CD8-positive, alpha-beta memory T cell (primary cell): ENCODE data around the gene DACT2. TPM values are rescaled to one million over a fixed set of nuclear protein-coding genes. Genes with fewer than 3 reads are reported as not detected.

ENCODE experiments used
- CTCF ChIA-PET: fragments of 350-600 bp; sonication (Branson Sonifier 250); formaldehyde crosslinking; loops from one replicate; lab custom pipeline; 2021; ENCODE audit warnings: antibody characterized with exemption; lab: Charles Lee
- POLR2A ChIA-PET: fragments of 350-600 bp; sonication (Branson Sonifier 250); formaldehyde crosslinking; loops from one replicate; lab custom pipeline; 2021; ENCODE audit warnings: antibody characterized with exemption; lab: Charles Lee
- DNase-seq, 5 donors: peaks; one replicate each; pipeline versions ENCODE4 v3.0.0 to v3.0.0-alpha.2; 2020 to 2022; ENCODE audit warnings: mixed read lengths in 1 of 5
- H3K27ac ChIP-seq: one replicate; pipeline ENCODE4 v1.7.0; 2013; ENCODE audit warnings: low read depth, mild to moderate bottlenecking, low read length, moderate library complexity
- H3K27me3 ChIP-seq: 2 replicates; pipeline ENCODE4 v1.7.0; 2013; ENCODE audit warnings: low read length, mild to moderate bottlenecking; ENCODE audit not compliant: insufficient read depth, poor library complexity, severe bottlenecking
- H3K36me3 ChIP-seq: 2 replicates; pipeline ENCODE4 v1.7.0; 2013; ENCODE audit warnings: mild to moderate bottlenecking, low read length, moderate library complexity; ENCODE audit not compliant: insufficient read depth
- H3K4me1 ChIP-seq: 2 replicates; pipeline ENCODE4 v1.7.0; 2013; ENCODE audit warnings: mild to moderate bottlenecking, low read length, moderate library complexity; ENCODE audit not compliant: insufficient read depth
- H3K4me3 ChIP-seq: 2 replicates; pipeline ENCODE4 v1.7.0; 2013; ENCODE audit warnings: mild to moderate bottlenecking, low read length
- H3K9me3 ChIP-seq: 2 replicates; pipeline ENCODE4 v1.7.0; 2013; ENCODE audit warnings: mild to moderate bottlenecking, low read length
- H3K27ac Mint-ChIP-seq, 8 donors: one replicate each; pipeline ENCODE4 v1.8.0; 2020 to 2021; ENCODE audit warnings: mixed read lengths in 8 of 8, mild to moderate bottlenecking in 6 of 8, inconsistent platforms in 3 of 8, moderate library complexity in 3 of 8
- H3K27me3 Mint-ChIP-seq, 2 donors: one replicate each; pipeline ENCODE4 v1.8.0; 2020 to 2021; ENCODE audit warnings: mixed read lengths in 2 of 2, mild to moderate bottlenecking in 1 of 2, moderate library complexity in 1 of 2
- H3K36me3 Mint-ChIP-seq, 3 donors: one replicate each; pipeline ENCODE4 v1.8.0; 2020 to 2021; ENCODE audit warnings: mixed read lengths in 3 of 3, inconsistent platforms in 1 of 3, mild to moderate bottlenecking in 1 of 3
- H3K4me1 Mint-ChIP-seq, 3 donors: one replicate each; pipeline ENCODE4 v1.8.0; 2020 to 2021; ENCODE audit warnings: mixed read lengths in 3 of 3, inconsistent platforms in 1 of 3, mild to moderate bottlenecking in 1 of 3
- H3K4me3 Mint-ChIP-seq, 7 donors: one replicate each; pipeline ENCODE4 v1.8.0; 2020 to 2021; ENCODE audit warnings: mixed read lengths in 7 of 7, mild to moderate bottlenecking in 6 of 7, moderate library complexity in 4 of 7, inconsistent platforms in 2 of 7
- H3K9me3 Mint-ChIP-seq, 5 donors: one replicate each; pipeline ENCODE4 v1.8.0; 2020 to 2022; ENCODE audit warnings: mixed read lengths in 5 of 5, mild to moderate bottlenecking in 3 of 5, moderate library complexity in 2 of 5, inconsistent platforms in 1 of 5
- polyA plus RNA-seq: library from polyadenylated mRNA; unstranded; fragments of 300-500 nt; fragmentation: Illumina TruSeq; gene quantifications from one replicate; pipeline ENCODE4 v1.2.3, GENCODE V29; 2021
- total RNA-seq, 2 experiments: library from RNA; stranded (reverse); gene quantifications; one replicate each; pipeline ENCODE4 v1.2.3, GENCODE V29; 2021

The DACT2 gene
- total and polyA plus RNA-seq, 3 experiments from 2014 or later = not detected

DNA sequence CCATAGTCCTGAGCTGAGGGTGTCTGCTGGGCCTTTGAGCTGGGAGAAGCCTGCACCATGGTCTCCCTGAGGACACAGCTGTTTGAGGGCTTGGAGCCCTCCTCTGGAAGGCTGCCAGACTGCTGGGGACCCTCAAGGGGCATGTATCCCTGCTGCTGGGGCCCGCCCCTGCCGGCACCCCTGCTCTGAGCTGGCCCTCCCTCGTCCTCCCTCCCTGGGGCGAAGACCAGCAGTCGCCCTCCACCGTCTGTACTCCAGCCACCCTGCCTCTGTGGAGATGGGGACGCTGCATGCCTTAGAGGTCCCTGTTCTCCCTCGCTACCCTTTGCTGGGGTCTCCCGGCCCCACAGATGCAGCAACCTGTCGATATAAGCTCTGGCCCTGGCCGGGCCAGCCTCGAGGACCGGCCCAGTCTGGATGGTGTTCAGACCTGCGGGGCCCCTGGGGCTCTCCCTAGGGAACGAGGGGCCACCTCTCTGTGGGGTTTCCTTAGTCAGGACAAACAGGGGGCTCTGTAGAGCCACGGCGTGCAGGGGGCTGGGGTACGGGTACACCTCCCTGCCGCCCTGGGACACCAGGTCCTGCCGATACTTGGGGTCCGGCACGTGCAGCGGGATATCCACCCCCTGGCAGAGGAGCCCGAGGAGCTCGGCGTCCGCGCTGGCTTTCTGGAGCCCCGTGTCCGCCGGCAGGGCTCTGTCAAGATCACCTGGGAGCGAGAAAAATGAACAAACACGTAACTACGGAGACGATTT, 11.0 kb downstream of the DACT2 start:
- Histone ChIP-seq H3K27me3 (no peaks in the 10 kb centered on the region), H3K36me3 (no peaks in the 10 kb centered on the region), H3K4me1 (no peaks in the 10 kb centered on the region), H3K4me3 (no peak overlapping the region), H3K27ac (no peak overlapping the region), H3K9me3 (no peaks in the 10 kb centered on the region)
- Mint-ChIP-seq H3K9me3 (no peaks in the 10 kb centered on the region), H3K36me3 (no peaks in the 10 kb centered on the region), H3K27ac (no peak overlapping the region), H3K27me3 (peaks cover 4% of the 10 kb centered on the region in 2 donors), H3K4me1 (no peaks in the 10 kb centered on the region), H3K4me3 (no peak overlapping the region)
- CTCF ChIA-PET = no interaction called here
- no peak for DNase-seq
- POLR2A ChIA-PET = no interaction called here

DNA sequence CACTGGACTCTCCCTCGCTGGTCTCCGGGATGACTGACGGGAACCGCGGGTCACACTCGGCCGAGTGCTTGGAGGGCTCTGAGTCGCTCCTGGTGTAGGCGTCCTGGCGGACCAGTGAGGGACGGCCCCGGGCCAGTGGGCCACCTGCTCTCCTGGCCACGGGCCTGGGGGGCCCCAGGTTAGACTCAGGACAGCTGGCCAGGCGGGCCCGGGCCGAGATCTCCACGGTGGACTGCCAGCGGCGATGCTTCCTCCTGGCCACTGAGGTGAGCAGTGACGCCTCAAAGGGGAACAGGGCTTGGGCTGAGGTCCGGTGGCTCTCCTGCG, 11.9 kb downstream of the DACT2 start:
- Histone ChIP-seq H3K27me3 (no peaks in the 10 kb centered on the region), H3K9me3 (no peaks in the 10 kb centered on the region), H3K4me3 (no peak overlapping the region), H3K36me3 (no peaks in the 10 kb centered on the region), H3K4me1 (no peaks in the 10 kb centered on the region), H3K27ac (no peak overlapping the region)
- ChIA-PET POLR2A (no interaction called here), CTCF (no interaction called here)
- H3K4me3 Mint-ChIP-seq = no peak overlapping the region
- H3K27me3 Mint-ChIP-seq = peaks cover 0 to 4% of the 10 kb centered on the region in 2 donors
- H3K4me1 Mint-ChIP-seq = no peaks in the 10 kb centered on the region
- H3K9me3 Mint-ChIP-seq = no peaks in the 10 kb centered on the region
- H3K27ac Mint-ChIP-seq = no peak overlapping the region
- no peaks in the 10 kb centered on the region for H3K36me3 Mint-ChIP-seq
- DNase-seq = no peak

DNA sequence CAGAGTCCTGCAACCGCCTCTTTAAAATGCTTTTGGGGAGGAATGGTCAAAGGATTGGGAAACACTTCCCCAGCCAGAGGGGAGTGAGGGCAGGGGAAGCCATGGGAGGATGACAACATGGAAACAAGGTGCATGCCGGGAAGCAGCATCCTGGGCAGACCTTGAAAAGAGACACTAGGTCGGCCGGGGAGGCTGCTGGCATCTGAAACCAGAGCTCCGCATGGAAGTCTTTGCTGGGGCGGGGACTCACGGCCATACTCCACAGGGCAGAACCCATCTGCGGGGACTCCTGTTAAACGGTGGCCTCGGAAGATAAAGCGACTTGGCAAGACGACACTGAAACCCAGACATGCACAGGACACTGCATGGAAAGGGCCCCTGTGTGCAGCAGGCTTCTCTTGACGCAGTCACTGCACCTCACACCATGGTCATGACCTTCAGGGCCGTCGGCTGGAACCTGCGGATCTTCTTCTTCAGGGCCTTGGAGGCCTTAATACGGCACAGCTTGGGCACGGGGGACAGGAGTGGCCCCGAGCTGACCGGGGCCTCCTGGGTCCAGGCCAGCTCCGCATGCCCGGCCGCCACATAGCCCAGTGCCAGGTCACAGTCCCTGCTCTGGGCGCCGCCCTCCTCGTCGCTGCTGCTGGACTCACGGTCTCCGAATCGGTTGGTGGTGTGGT, 12.4 kb downstream of the DACT2 start:
- Histone ChIP-seq H3K4me1 (no peaks in the 10 kb centered on the region), H3K36me3 (no peaks in the 10 kb centered on the region), H3K4me3 (no peak overlapping the region), H3K27me3 (no peaks in the 10 kb centered on the region), H3K9me3 (no peaks in the 10 kb centered on the region), H3K27ac (no peak overlapping the region)
- Mint-ChIP-seq H3K4me1 (no peaks in the 10 kb centered on the region), H3K9me3 (no peaks in the 10 kb centered on the region), H3K27me3 (peaks cover under 1 to 4% of the 10 kb centered on the region in 2 donors), H3K4me3 (no peak overlapping the region), H3K36me3 (no peaks in the 10 kb centered on the region), H3K27ac (no peak overlapping the region)
- CTCF ChIA-PET = no interaction called here
- no peak for DNase-seq
- POLR2A ChIA-PET = no interaction called here

DNA sequence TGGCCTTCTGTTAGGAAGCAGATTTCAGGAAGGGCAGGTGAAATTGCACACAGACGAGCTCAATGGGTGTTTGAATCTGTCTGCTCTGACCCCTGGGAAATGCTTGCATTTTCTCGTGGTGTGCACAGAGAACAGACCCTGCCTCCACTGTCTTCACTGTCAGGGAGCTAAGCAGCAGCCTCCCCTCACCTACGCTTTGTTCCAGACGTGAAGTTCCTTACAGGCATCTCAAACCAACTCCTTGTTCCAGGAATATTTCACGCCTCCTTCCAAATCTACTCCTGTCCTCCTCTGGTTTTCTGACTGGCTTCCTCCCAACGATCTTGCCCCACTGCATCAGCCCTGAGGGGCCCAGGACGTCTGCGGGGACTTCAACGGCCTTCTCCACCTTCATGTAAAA, 13.7 kb downstream of the DACT2 start:
- CTCF ChIA-PET = no interaction called here

DNA sequence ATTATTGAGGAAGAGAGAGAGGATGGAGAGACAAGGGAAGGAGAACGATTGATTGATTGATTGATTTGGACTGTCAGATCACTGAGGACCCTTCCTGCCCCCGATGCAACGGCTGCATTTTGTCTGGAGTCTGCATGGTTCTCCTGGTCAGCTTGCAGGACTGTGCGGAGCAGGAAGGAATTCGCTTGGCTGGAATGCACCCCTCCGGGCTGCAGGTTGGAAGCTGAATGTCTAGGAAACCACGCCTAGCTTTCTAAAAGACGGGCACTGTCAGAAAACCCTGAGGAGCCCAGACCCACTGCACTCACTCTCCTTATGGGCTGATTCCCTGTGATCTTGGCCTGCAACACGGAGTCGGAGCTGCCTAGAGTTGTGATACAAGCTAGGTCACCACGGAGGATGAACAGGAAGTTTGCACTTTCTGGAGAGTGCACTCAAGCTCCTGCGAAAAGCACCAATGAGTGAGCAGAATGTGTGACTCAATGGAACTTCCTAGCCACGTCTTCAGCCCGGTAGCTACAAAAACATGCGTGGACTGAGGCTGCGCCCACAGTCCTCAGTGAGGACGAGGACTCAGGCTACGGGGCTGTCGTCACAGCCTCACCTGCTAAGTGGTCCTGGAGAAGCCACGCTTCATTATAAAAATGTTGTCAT, 14.4 kb downstream of the DACT2 start:
- Mint-ChIP-seq H3K36me3 (no peaks in the 10 kb centered on the region), H3K27ac (no peak overlapping the region), H3K27me3 (peaks cover 5 to 7% of the 10 kb centered on the region in 2 donors), H3K4me1 (no peaks in the 10 kb centered on the region), H3K9me3 (no peaks in the 10 kb centered on the region), H3K4me3 (peak overlapping the region in 1 of 7 donors; percentile 1)
- no peaks in the 10 kb centered on the region for H3K4me1 ChIP-seq
- no peak overlapping the region for H3K27ac ChIP-seq
- H3K36me3 ChIP-seq = no peaks in the 10 kb centered on the region
- CTCF ChIA-PET = no interaction called here
- no peaks in the 10 kb centered on the region for H3K27me3 ChIP-seq
- POLR2A ChIA-PET = no interaction called here
- H3K9me3 ChIP-seq = no peaks in the 10 kb centered on the region
- no peak overlapping the region for H3K4me3 ChIP-seq
- DNase-seq = no peak

More for the DNA sequence above, 13.7 kb downstream of the DACT2 start:
- H3K4me3 Mint-ChIP-seq = no peak overlapping the region
- DNase-seq = no peak
- no peak overlapping the region for H3K4me3 ChIP-seq
- H3K4me1 Mint-ChIP-seq = no peaks in the 10 kb centered on the region
- no peak overlapping the region for H3K27ac Mint-ChIP-seq
- no peaks in the 10 kb centered on the region for H3K9me3 Mint-ChIP-seq
- POLR2A ChIA-PET = no interaction called here
- peaks cover 5 to 7% of the 10 kb centered on the region in 2 donors for H3K27me3 Mint-ChIP-seq
- H3K27me3 ChIP-seq = no peaks in the 10 kb centered on the region
- H3K9me3 ChIP-seq = no peaks in the 10 kb centered on the region
- H3K36me3 ChIP-seq = no peaks in the 10 kb centered on the region
- H3K4me1 ChIP-seq = no peaks in the 10 kb centered on the region
- H3K36me3 Mint-ChIP-seq = no peaks in the 10 kb centered on the region
- H3K27ac ChIP-seq = no peak overlapping the region

DNA sequence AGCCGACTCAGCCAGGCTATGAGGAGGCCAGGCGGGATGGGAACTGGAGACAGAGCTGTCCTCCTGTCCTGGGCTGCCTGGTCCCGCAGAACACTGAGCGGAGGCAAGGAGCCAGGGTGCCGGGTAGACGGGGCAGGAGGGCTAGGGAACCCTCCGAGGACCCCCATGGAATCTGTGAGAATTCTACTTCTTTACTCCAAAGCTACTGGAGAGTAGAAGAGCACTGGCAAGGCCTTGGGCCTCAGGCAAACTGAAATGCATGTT, 14.9 kb downstream of the DACT2 start:
- Mint-ChIP-seq H3K9me3 (no peaks in the 10 kb centered on the region), H3K4me3 (peak overlapping the region in 1 of 7 donors; percentile 1), H3K36me3 (no peaks in the 10 kb centered on the region), H3K27me3 (peaks cover 5 to 7% of the 10 kb centered on the region in 2 donors), H3K27ac (no peak overlapping the region), H3K4me1 (no peaks in the 10 kb centered on the region)
- no peak overlapping the region for H3K4me3 ChIP-seq
- H3K27me3 ChIP-seq = no peaks in the 10 kb centered on the region
- DNase-seq = no peak
- ChIA-PET POLR2A (no interaction called here), CTCF (no interaction called here)
- H3K9me3 ChIP-seq = no peaks in the 10 kb centered on the region
- no peak overlapping the region for H3K27ac ChIP-seq
- H3K36me3 ChIP-seq = no peaks in the 10 kb centered on the region
- no peaks in the 10 kb centered on the region for H3K4me1 ChIP-seq

DNA sequence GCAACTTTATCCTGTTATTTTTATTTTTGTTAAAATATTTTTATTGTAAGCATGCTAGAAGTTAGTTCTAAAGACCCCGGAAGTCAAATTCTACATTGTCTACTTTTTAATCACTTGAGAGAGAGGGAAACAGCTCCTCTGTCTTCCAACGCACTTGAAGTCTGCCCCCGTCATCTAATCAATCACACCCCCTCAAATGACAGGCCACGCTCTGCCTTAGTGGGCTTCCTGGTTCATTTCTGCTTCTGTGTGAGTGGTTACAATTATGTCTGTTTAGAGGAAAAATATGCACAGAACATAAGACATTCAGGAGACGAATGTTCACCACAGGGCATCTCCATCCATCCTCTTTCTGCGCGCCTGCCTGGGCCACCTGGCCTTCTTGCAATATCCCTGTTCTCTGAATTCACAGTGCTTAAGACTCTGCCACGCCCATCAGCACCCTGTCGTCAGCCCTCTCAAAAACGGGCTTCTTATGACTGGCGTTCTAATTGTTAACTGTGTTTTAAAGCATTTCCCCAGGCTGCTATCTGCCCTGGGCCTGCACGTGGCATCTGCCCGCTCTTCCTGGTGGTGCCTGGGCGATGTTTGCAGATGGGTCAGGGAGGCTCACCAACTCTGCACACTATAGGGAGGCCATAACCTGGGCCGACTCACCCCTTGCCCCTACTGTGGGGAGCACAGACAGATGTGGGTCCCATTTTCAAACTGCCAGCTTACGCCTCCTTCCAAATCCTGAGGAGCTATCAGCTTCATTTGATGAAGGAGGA, 15.4 kb downstream of the DACT2 start:
- Mint-ChIP-seq H3K9me3 (no peaks in the 10 kb centered on the region), H3K27me3 (peaks cover 5 to 7% of the 10 kb centered on the region in 2 donors), H3K27ac (no peak overlapping the region), H3K36me3 (no peaks in the 10 kb centered on the region), H3K4me1 (no peaks in the 10 kb centered on the region), H3K4me3 (no peak overlapping the region)
- no peak overlapping the region for H3K27ac ChIP-seq
- POLR2A ChIA-PET = no interaction called here
- CTCF ChIA-PET = no interaction called here
- H3K4me3 ChIP-seq = no peak overlapping the region
- no peaks in the 10 kb centered on the region for H3K27me3 ChIP-seq
- H3K36me3 ChIP-seq = no peaks in the 10 kb centered on the region
- DNase-seq = no peak
- H3K4me1 ChIP-seq = no peaks in the 10 kb centered on the region
- no peaks in the 10 kb centered on the region for H3K9me3 ChIP-seq

DNA sequence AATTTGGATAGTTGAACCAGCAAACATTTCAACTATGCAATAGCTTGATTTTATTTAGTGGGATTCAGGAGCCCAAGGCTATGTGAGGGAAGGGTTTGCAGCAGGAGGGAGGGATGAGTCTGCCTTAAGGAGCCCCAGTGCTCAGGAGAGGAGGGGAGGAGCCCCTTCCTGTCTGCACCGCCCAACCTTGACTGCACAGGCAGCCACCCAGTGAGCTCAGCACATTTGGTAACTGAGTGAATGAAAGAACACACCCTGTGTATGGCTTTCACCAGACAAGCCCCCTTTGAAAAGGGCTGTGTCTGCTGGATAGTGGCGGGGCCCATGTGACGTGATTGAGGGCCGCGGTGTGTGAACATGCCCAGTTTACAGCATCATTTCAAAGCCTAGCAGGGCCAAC, 17.0 kb downstream of the DACT2 start:
- ChIA-PET CTCF (no interaction called here), POLR2A (no interaction called here)
- no peaks in the 10 kb centered on the region for H3K4me1 Mint-ChIP-seq
- Histone ChIP-seq H3K27me3 (no peaks in the 10 kb centered on the region), H3K4me1 (no peaks in the 10 kb centered on the region), H3K36me3 (no peaks in the 10 kb centered on the region), H3K9me3 (no peaks in the 10 kb centered on the region), H3K4me3 (no peak overlapping the region), H3K27ac (no peak overlapping the region)
- no peak overlapping the region for H3K27ac Mint-ChIP-seq
- no peak overlapping the region for H3K4me3 Mint-ChIP-seq
- peaks cover 5 to 7% of the 10 kb centered on the region in 2 donors for H3K27me3 Mint-ChIP-seq
- no peaks in the 10 kb centered on the region for H3K36me3 Mint-ChIP-seq
- H3K9me3 Mint-ChIP-seq = no peaks in the 10 kb centered on the region
- DNase-seq = no peak
